Stimulated activated CD8-positive, alpha-beta memory T cell treated with anti-CD3 and anti-CD28 coated beads, Interleukin-7, amount 100 ng/mL, for 24 hours (primary cell): Measurements from ENCODE around the gene MYH11.

Experiments
- DNase-seq: peaks from one replicate; pipeline ENCODE4 v3.0.0-alpha.2; 2020; ENCODE audit warnings: low read depth

Gene MYH11

GRCh38 chr16:15777533-15778203, 79.2 kb downstream of the MYH11 start:
- DNase-seq, result no peak

- DNase-seq, result no peak
Observed at GRCh38 chr16:15776572-15776971, 80.3 kb downstream of the MYH11 start.

GRCh38 chr16:15775663-15776304, 81.0 kb downstream of the MYH11 start:
- DNase-seq, result no peak

DNA sequence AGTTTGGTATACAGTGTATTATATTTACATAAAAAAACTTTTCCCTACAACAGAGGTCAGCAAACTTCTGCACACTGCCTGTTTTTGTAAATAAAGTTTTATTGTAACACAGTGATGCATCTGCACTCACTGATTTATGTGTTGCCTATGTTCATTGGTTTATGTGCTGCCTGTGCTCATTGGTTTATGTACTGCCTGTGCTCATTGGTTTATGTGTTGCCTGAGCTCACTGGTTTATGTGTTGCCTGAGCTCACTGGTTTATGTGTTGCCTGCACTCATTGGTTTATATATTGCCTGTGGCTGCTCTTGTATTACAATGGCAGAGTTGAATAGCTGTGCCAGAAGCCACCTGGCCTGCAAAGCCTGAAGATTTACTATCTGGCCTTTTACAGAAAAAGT, 81.6 kb downstream of the MYH11 start:
- no peak for DNase-seq

DNA sequence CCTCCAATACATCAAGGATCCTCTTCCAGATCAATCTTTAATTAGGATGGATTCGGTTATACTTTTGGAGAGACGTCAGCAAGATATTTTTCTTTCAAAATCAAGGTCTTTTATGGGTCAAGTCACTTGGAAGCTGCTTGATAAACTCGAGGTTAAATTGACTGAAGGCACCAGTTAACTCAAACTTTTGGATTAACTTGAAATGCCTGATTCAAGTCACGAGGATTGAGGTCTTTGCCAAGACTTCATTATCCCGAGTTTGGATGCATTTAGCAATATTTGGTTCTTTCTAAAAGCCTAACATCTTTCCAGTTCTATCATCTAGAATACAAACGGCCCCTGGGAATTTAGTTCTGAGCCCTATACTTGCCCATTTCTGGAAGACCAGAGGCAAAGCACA, 82.9 kb downstream of the MYH11 start:
- no peak for DNase-seq

DNA sequence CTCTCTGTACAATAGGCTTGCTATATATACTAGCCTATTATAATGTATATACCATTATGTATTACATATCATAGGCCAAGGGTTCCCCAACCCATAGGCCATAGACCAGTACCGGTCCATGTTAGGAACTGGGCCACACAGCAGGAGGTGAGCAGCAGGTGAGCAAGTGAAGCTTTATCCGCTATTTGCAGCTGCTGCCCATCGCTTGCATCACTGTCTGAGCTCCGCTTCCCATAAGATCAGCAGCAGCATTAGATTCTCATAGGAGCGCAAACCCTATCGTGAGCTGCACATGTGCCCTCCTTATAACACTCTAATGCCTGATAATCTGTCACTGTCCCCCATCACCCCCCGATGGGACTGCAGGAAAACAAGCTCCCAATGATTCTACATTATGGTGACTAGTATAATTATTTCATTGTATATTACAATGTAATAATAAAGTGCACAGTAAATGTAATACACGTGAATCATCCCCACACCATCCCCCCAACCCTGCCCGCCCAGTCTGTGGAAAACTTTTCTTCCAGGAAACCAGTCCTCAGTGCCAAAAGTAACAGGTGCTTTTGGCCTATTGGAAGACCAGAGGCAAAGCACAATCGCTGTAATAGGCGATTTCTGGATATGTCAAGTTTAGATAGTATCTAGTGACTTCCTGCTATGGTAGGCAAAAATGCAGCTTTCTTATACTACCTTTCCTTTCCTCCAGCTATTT, 84.1 kb downstream of the MYH11 start:
- no peak for DNase-seq

GRCh38 chr16:15771694-15772093, 85.1 kb downstream of the MYH11 start:
- no peak for DNase-seq

- no peak for DNase-seq
Observed at GRCh38 chr16:15770512-15770911, 86.3 kb downstream of the MYH11 start.

- DNase-seq, result no peak
Observed at GRCh38 chr16:15770107-15770506, 86.7 kb downstream of the MYH11 start.

DNA sequence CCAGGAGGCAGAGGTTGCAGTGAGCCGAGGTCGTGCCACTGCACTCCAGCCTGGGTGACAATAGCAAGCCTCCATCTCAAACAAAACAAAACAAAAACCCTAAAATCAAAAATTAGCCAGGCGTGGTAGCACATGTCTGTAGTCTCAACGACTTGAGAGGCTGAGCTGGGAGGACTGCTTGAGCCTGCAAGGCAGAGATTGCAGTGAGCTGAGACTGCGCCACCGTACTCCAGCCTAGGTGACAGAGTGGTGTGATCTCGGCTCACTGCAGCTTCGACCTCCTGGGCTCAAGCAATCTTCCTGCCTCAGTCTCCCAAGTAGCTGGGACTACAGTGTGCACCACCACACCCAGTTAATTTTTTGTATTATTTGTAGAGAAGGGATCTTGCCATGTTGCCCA, 87.6 kb downstream of the MYH11 start:
- no peak for DNase-seq

DNA sequence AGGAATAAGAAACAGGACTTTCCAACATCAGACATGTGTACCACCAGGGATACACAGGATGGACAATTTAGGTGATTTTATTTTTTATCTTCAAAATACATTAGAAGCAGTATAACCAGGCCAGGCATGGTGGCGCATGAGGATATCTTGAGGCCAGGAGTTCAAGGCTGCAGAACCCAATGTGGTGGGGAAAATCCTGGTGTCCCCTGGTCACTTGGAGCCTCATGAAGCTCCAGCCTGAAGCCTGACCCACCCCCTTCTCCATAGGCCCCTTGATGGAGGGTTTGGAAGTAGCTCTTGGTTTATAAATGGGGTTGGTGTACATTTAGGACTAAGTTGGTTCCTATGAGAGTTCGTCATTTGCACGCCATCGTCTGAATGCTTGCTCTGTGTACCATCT, 88.6 kb downstream of the MYH11 start:
- no peak for DNase-seq

DNA sequence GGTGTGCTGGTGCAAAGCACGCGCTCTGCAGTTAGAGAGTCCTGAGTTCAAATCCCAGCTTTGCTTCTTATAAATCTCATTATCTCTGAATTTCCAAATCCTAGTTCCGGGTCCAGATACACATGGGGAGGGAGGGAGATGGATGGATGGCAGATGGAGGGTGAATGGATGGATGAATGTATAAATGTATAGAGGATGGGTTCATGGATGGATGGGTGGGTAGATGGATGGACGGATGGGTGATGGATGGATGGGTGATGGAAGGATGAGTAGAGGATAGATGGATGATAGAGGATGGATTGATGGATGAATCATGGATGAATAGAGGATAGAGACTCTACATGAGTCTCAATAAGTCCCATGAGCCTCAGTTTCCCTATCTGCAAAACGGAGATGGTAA, 89.9 kb downstream of the MYH11 start:
- DNase-seq, result no peak

DNA sequence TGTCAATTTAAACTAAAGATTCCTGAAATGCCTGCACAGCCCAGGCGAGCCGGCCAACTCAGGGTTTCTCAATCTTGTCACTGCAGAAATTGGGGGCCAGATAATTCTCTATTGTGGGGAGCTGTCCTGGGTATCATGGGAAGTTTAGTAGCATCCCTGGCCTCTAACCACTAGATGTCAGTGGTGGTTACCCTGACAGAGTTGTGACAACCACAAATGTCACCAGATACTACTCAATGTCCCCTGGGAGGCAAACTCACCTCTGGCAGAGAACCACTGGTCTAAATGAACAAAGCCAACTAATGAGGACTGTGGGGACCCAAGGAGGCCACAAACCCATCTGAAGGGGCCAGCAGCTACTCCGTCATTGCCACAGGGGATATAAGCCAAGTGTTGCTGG, 90.9 kb downstream of the MYH11 start:
- no peak for DNase-seq

GRCh38 chr16:15765116-15765515, 91.7 kb downstream of the MYH11 start:
- DNase-seq, result no peak

DNA sequence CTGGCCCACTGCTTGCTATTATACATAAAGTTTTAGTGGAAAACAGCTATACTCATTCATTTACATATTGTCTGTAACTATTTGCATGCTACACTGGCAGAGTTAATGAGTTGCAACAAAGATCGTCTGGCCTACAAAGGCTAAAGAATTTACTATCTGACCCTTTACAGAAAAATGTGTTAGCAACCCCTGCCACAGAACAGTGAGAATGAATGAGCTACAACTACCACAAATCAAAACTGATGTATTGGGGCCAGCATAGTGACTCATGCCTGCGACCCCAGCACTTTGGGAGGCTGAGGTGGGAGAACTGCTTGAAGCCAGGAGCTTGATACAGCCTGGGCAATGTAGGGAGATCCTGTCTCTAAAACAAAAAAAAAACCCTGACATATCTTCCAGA, 92.7 kb downstream of the MYH11 start:
- no peak for DNase-seq

DNA sequence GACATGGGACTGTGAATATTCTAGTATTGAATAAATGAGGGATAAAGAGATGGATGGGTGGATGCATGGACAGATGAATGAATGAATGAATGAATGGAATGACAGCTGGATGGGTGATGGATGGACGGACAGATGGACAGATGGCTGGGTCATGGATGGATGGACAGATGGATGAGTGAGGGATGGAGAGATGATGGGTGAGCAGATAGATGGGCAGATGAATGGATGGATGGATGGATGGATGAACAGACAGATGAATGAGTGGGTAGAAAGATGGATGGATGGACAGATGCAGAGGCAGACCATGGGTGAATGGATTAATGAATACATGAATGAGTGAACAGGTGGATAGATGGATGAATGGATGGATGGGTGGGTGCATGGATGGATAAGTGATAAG, 96.7 kb downstream of the MYH11 start:
- no peak for DNase-seq

- no peak for DNase-seq
Observed at GRCh38 chr16:15759070-15759469, 97.8 kb downstream of the MYH11 start.

GRCh38 chr16:15757630-15758251, 99.1 kb downstream of the MYH11 start:
- DNase-seq, result no peak

GRCh38 chr16:15757077-15757386, 99.8 kb downstream of the MYH11 start:
- no peak for DNase-seq

DNA sequence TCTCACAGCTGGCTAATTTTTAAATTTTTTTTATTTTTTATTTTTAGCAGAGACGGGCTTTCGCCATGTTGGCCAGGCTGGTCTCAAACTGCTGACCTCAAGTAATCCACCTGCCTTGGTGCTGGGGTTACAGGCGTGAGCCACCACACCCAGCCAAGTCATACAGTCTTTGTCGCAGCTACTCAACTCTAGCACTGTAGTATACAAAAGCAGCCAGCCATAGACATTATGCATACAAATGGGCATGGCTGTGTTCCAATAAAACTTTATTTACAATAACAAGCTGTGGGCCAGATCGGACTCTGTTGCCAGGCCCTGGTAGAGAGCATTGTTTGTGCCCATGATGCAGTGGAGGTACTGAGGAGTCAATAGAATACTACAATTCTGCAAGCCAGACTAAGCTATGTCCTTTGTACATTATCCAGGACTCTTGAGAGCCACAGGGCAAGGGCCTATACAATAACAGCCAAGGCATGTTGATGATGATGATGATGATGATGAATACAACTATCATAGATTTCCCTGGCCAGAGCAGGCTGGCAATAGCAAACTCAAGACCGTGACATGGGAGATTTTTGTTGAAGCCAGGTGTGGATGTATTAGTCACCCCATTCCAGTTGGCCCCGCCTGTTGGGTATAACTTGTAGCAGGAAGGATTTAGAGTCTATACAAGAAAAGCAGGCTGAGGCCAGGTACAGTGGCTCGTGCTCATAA, 101.8 kb downstream of the MYH11 start:
- DNase-seq, result no peak

DNA sequence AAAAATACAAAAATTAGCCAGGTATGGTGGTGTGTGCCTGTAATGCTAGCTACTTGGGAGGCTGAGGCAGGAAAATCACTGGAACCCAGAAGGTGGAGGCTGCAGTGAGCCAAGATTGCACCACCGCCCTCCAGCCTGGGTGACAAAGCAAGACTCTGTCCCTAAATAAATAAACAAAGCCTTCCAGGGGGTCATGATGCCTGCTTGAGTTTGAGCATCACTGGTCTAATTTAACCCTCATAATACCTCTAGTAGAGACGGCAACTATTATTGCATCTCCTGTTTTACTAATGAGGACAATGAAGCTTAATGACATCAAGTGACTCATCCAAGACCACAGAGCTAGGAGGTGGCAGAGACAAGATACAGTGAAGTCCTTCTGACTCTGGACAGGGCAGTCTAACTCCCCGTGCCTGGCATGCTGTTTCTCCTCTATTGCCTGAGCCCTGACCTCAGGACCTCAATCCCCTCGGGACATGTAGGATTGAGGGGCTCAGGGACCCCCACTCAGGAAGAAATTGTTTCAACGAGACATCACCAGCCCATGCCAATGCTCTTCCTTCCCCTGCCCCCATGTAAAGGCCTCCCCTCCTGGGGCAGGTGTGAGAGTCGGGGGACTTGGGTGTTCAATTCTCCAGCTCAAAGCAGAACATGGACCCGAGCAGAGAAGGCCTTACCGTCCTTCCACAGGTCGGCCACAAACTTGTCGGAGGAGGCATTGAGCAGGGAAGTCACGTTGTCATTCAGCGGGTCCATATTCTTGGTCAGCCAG, 103.9 kb downstream of the MYH11 start:
- no peak for DNase-seq

GRCh38 chr16:15751940-15752339, 104.9 kb downstream of the MYH11 start:
- no peak for DNase-seq
